GM21390 (cell line): Measurements from ENCODE around the gene HELZ.
"Not testable (repeated sequence)": the region's sequence is repeated elsewhere in the genome, so short reads cannot be mapped to it uniquely, and the experiment has no call there.

ENCODE experiments used
- ATAC-seq: cut with Tn5 transposase; IDR thresholded peaks from one replicate; pipeline ENCODE4 v1.9.1; 2021; ENCODE audit not compliant: unreplicated experiment

Gene HELZ

DNA sequence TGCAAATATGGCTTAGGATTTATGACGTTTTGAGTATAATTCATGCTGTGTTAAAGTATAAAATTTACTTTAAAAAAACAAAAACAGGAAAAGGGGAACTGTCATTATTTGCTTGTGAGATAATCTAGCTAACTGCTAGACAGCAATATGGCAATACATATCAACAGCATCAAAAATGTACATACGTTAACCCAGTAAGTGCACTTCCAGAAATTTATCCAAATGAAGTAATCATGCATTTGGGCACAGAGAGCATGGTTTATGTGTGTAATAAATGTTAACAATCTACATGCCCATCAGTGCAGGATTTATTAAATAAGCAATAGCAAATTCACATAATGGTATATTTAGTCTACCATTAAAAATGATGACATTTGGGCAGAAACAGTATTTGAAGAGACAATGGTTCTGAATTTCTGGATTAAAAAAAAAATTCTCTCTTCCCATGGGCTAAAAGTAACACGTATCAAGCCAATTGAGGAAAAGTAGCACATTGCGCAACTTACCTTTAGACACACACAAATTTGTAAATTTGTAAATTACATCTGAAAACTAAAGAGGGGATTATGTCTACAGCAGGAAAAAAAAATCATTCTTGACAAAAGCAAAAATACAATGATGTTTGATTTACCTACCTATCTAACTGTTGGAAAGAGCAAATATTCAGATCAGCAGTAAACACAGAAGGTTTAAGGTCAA, 120.4 kb downstream of the HELZ start:
- no peak for ATAC-seq

DNA sequence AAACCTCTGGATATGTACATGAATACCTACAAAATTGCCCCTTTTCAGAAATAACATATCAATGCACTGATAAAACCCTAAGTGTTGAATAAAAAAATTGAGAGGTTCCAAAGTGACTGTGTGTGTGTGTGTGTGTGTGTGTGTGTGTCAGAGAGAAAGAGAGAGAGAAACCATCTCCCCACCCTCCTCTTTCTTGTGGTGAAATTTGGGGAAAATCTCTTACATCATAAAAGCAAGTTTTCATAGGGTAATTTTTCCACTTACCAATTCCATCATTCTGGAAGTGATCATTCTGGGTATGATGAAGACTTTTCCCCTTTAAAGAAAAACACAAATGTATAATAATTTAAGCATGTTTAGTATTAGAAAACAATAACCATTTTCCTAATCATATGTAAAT, 121.3 kb downstream of the HELZ start:
- no peak for ATAC-seq

DNA sequence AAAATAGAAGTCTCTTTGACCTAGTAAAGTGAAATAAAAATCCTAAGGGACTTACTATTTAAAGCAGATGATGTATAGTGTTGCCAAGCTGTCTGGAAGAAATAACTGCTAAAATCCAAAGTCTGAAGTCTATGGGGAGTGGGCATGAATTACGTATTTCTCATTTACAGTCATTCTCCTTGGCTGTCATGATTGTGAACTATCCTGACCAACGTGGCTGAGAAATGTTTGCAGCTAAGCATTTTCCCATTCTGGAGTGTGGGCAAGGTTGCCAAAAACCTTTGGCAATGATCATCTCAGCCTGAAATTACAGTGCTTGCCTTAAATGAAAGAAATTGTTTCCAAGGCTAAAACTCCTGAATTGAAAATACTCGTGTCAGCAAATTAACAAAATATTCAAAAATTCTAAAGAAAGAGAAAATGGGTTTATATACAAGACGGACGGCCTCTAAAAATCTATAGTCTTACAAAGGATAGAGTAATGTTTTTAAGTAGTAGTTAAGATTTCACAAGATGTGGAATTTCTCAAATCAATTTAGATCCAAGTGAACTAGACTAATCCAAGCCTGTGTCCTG, 123.6 kb downstream of the HELZ start:
- ATAC-seq, result no peak

DNA sequence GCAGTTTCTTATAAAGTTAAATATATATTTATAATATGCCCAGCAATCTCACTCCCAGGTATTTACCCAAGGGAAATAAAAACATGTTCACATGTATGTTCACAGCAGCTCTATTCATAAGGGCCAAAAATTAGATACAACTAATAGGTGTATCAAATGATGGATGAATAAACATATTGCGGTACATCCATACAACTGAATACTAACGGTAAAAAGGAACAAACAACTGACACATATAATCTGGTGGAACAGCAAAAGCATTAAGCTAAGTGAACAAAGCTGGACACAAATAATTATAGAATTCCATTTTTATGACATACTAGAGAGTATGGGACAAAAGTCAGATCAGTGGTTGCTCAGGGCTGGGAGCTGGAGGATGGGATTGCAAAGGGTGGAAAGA, 125.9 kb downstream of the HELZ start:
- ATAC-seq, result no peak

DNA sequence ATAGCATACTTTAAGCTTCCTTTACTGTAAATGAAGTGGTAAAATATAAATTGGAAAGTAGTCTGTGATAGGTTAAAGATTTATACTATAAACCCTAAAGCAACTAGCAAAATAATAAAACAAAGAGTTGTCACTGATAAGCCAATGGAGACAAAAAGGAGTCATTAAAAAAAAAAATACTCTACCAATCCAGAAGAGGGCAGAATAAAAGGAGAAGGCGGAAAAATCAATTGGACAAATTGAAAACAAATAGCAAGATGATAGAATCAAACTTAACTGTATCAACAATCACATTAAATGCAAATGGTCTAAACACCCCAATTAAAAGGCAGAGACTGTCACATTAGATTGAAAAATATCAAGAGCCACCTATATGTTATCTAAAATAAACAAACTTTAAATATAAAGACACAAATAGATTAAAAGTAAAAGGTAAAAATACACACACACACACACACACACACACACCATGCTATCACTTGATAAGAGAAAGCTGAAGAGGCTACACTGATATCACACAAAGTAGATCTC, 128.9 kb downstream of the HELZ start:
- ATAC-seq, result no peak

DNA sequence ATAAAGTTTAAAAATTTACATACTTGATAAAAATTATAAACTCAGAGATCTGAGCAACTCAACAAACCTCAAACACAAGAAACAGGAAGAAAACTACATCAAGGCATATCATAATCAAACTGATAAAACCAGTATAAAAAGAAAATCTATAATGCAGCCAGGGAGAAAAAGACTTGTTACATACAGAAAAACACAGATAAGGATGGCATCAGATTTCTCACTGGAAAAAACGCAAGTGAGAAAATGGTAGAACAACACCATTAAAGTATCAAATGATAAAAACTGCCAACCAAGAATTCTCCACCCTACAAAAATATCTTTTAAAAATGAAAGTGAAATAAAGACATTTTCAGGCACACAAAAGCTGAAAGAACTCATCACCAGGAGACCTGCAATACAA, 129.6 kb downstream of the HELZ start:
- ATAC-seq, result no peak

DNA sequence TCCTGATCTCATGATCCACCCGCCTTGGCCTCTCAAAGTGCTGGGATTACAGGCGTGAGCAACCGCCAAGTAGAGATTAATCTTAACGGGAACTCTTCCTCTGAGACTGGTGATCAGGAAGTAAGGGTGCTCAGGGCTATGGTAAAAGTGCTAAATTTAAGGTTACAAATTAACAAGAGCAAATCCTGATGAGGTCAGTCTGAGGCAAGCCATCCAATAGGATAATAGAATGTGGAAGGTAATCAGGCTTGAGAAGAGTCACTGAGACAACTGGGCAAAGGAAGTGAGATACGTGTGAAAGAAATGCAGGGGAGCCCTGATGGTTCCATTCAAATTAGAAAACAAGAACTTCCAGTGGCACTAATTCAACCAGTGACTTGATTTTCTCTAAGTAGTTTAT, 131.5 kb downstream of the HELZ start:
- ATAC-seq, result no peak

DNA sequence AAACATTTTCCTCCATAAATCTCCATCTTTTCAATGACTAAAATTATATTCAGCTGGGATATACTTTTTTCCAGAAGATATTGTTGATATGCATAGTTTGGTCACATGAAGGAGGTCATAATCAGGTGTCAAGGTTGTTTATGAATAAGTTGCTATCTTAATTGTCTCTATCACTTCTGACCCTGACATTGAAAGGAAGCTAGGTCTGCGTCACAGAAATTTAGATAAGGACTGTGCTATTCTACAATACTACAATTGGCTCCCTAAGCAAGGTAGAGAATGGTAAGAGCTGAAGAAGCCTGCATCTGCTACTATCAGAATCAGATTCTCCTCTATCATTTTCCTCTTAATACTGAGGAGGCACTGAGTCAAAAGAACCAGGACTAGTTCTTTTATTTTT, 133.2 kb downstream of the HELZ start:
- no peak for ATAC-seq

DNA sequence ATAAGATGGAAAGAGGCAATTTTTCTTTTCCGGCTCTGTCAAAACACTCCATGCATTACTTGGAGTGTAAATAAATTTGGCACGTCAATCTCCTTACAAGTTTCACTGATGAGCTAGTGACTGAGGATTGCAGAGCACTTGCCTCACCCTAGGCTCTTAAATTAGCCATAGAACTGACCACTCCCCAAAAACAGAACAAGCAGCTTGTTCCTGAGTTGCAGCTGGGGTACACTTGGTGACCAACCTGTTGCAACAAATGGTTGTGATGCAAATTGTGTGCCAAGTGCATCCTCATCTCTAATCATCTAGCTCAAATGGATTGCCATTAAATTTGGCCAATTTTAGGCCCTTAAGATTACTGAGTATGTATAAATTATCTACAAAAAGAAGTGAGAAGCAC, 133.7 kb downstream of the HELZ start:
- no peak for ATAC-seq

DNA sequence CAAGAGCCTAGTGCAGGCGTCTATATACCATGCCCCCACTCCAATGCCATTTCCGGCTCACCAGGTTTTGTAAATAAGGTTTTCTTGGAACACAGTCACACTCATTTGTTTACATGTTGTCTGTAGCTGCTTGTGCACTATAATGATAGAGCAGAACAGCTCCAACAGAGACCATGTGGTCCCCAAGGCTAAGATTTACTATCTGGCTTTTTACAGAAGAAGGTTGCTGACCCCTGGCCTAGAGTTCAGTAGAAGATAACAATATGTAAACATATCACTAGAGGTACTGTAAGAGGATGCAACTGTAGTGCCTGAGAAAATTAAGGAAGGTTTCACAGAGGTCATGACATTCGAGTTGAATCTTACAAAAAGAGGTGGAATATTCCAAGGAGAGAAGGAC, 134.4 kb downstream of the HELZ start:
- ATAC-seq, result no peak

DNA sequence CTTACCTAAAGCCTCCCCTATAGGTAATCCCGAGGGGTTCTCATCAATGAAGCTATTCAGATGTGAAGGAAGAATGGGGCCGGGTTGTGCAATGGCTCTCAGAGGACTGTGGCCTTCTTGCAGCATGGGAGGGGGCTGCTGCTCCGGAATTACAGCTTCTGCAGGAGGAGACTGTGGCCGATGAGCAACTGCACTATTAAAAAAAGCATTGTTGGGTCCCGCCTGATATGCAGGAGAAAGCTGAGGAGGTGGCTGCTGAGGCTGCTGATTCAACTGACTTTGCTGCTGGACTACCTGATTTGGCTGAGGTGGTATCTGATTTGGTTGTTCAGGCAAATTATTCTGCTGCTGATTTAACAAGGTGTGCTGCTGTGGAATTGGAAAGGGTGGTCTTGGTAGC, 135.9 kb downstream of the HELZ start:
- no peak for ATAC-seq

DNA sequence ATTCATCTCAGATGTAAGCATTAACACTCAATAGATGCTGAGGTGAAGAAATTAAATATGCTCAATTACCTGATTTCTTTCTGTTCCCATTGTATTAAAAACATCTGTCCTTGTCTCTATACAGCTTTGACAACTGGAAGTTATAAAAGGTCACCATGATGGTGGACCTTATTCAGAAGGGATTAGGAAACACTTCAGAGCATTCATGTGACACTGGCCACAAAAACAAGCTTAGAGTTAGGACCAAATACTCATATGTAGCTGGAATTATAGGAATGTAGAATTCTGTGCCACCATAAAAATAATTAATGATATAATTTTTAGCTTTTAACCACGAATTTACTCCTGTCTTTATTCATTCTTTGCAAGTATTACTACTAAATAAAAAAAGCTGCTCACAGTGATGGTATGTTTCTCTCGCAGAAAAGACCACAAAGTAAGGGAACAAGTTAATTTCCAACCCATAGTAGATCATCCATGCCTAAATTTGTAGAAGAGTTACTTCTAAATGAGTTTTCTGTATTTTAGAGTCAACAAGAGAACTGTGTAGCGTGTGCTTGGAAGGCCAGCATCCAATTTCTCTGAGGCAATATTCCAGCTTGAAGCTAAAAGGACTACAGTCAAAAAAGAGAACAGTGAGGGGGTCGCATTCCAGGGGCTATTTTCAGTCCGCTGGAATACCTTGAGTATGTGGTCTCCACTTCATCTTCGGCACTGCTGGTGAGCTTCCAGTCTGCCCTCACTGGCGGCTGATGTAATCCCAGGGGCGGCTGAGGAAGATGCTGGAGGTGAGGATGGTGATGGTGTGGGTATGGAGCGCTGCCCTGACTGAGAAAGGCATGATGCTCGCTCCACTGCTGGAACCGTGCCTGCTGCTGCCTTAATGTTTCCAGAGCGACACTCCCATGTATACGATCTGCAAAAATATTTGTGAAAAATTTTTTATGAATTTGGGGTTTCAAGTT, 136.9 kb downstream of the HELZ start:
- no peak for ATAC-seq

DNA sequence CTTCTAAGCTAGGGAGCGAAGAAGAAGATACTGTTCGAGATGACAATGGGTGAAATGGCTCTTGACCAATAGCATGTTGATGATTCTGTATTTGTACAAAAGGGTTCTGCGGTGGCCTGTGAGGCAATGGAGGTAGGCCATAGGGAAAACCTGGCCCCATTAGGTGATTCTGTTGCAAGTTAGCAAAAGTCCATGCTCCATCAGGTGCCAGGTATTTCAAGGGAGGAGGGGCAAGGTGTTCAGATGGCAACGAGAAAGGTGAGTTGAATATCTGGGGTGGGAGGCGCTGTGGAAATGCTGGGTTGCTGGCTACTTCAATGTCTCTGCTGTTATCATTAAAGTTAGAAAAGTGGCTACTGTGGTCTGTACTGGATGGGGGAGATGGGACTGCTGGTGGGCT, 137.8 kb downstream of the HELZ start:
- no peak for ATAC-seq

DNA sequence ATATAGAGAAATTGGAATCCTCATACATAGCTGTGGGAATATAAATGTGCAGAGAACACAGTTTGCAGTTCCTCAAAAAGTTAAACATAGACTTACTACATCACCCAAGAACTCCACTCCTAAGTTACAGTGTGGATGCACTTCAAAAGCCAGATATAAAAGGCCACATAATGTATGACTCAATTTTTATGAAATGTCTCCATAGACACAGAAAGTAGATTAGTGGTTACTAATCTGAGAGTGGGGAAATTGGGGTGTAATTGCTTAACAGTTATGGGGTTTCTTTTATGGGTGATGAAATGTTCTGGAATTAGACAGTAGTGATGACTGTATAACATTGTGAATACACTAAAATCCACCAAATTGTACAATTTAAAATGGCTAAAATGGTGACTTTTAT, 139.8 kb downstream of the HELZ start:
- ATAC-seq, result no peak

DNA sequence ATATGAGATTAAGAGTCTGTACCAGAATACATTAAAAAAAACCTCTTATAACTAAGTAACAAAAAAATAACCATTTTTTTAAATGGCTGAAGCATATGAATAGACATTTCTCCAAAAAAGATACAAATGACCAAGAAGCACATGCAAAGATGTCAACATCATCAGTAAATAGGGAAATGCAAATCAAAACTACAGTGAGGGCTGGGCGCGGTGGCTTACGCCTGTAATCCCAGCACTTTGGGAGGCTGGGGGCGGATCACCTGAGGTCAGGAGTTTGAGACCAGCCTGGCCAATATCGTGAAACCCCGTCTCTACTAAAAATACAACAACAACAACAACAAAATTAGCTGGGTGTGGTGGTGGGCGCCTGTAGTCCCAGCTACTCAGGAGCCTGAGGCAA, 140.4 kb downstream of the HELZ start:
- ATAC-seq, result not testable (repeated sequence)

DNA sequence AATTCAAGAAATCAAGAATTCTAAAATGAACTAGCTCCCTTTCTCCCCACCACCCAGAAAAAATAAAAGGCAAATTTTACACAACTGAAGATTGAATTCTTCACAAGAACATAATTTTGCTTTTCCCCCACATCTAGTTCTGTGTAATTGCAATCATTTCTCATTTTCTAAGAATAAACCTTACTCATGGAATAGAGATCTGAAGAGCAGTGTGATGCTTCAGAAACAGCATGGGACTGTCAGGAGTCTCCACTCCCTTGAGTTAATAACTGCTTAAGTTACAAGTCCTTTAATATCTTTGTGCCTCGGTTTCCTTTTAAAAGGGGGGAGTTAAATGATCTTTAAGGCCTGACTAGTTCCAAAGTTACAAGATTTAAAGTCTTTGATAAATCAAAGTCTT, 147.0 kb downstream of the HELZ start:
- no peak for ATAC-seq

DNA sequence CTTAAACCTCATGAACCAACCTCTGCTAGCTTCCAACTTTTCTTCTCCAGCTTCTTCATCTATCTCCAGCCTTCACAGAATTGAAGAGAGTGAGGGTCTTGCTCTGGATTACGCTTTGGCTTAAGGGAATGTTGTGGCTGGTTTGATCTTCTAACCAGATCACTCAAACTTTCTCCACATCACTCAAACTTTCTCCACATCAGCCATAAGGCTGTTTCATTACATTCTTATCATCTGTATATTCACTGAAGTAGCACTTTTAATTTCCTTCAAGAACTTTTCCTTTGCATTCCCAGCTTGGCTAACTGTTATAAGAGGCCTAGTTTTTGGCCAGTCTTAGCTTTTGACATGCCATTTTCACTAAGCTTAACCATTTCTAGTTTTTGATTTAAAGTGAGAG, 148.4 kb downstream of the HELZ start:
- ATAC-seq, result no peak

DNA sequence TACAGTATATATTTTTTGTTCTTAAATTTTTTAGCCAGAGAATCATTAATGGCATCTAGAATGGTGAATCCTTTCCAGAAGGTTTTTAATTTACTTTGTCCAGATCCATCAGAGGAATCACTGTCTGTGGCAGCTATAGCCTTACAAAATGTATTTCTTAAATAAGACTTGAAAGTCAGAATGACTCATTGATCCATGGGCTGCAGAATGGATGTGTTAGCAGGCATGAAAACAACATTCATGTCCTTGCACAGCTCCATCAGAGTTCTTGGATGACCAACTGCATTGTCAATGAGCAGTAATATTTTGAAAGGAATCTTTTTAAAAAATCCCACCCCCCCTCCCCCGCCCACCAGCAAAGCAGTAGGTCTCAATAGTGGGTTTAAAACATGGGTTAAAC, 149.2 kb downstream of the HELZ start:
- ATAC-seq, result no peak

DNA sequence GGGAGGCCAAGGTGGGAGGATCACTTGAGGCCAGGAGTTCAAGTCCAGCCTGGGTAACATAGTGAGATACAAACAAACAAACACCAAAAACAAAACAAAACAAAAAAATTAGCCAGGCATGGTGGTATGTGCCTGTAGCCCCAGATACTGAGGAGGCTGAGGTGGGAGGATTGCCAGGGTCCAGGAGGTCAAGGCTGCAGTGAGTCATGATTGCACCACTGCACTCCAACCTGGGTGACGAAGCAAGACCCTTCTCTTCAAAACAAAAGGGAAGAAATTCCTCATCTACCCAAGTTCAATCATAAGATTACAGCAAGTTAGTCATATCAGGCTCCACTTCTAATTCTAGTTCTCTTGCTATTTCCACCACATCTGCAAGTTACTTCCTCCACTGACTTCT, 149.7 kb downstream of the HELZ start:
- ATAC-seq, result not testable (repeated sequence)

DNA sequence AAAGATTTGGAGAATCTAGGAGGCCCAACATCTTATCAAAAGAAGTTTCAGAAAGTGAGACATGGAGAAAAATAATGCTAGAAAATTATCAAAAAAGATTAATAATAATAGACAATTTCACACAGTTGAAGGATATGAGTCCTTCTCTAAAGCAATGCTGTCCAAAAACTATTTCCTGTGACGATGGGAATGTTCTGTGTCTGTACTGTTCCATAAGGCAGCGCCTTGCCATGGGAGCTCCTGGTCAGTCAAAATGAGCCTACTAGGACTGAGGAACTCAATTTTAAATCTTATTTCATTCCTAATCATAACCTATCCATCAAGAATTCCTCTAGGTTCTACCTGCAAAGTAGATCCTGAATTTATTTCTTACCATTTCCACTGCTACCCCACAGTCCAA, 151.6 kb downstream of the HELZ start:
- ATAC-seq, result no peak

DNA sequence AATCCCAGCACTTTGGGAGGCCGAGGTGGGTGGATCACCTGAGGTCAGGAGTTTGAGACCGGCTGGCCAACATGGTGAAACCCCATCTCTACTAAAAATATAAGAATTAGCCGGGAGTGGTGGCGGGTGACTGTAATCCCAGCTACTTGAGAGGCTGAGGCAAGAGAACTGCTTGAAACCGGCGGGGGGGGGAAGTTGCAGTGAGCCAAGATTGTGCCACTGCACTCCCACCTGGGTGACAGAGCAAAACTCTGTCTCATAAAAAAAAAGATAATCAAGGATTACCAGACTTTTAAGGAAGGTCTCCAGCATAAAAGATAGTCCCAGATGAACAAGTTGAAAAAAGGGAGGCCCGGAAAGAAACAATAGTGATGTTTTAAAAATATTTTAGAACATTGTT, 152.3 kb downstream of the HELZ start:
- not testable (repeated sequence) for ATAC-seq

DNA sequence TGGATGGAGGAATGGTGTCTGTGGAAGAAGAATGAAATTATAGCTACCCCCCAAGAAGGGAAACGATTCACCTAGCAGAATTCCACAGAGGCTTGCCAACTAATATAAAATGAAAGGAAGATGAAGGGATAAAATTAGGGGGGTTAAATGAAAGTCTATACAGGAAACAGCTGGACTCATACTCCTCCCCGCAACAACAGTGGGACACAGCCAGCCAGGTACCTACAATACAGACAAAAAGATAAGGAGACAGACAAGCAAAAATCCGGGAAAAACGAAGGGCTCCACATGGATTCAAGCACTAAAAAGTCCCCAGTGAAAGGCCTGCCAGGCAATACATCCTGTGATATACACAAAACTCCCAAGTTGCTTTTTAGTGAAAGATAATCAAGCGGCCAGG, 152.7 kb downstream of the HELZ start:
- ATAC-seq, result no peak
